T follicular helper cell (primary cell): ENCODE data around the gene LYRM4.

ENCODE experiments used
- DNase-seq: peaks from one replicate; pipeline ENCODE4 v3.0.0-alpha.2; 2020; ENCODE audit warnings: low read depth
- total RNA-seq, 2 experiments: gene quantifications; one replicate each; lab custom pipeline; 2026; lab: John Stamatoyannopoulos, UW

Gene LYRM4
- total RNA-seq = 14.7 to 39.8 reads per million in 2 experiments

- DNase-seq = peak; percentile 83
Observed at GRCh38 chr6:5260661-5261544, at the start of gene LYRM4, which contains the start of gene FARS2. Gene LYRM4, minus strand, starts transcription at chr6:5260950. Its CDS starts 217 bp downstream, at chr6:5260733. Gene FARS2, plus strand, starts transcription at chr6:5261513.

- DNase-seq = no peak
Observed at GRCh38 chr6:5308066-5308465, 47.3 kb upstream of the LYRM4 start.

DNA sequence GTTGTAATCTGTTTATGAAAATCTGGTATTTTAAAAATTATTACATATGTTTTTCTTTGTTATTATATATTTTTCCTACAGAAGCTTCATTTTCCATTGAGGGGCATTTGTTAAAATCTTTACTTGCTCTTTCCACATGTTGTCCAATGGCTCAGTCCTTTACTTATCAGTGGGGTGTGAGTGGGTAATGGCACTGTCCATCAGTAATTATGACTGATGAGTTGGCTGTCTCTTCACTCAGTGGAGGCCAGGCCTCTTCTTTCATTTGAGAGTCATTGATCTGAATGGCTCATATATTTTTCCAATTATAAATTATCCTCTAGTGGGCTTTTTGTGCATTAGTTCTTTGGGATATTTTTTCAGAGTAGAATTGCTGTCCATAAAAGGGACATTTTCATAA is 46.3 kb upstream of the LYRM4 start:
- DNase-seq = no peak

- no peak for DNase-seq
Observed at GRCh38 chr6:5305968-5306626, 45.3 kb upstream of the LYRM4 start.

GRCh38 chr6:5303682-5304081 is 42.9 kb upstream of the LYRM4 start:
- no peak for DNase-seq

- peak; percentile 56 for DNase-seq
Observed at GRCh38 chr6:5302995-5303622, 42.4 kb upstream of the LYRM4 start.

DNA sequence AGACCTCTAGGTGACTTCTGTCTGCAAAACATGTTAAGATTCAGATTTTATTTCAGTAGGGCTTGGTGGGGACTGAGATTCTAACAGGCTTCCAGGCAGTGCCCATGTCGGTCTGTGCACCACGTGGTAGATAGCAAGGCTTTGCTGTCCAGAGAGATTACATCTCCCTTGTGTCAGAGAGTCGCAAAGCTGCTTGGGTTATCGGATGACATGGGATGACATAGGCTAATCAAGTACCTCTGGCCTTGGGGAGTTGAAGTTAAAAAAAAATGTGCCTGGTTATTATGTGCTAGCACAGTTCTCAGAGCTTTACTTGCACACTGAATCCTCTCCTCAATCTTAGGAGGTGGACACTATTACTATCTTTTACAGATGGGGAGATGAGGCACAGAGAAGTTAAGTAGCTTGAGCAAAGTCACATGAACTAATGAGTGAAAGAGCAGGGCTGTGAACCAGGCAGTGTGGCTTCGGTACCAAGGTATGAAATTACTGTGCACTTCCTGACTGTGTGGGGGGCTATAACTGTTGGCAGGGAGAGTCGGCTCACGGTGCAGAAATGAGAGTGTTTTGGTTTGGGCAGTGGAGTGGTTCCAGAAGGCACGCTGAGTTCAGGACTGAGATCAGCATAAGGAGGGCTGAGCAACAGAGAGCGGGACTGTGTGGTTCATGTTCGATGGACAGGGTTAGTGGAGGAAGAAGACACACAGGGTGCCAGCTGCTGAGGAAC is 41.6 kb upstream of the LYRM4 start:
- no peak for DNase-seq

GRCh38 chr6:5300206-5300764 is 39.5 kb upstream of the LYRM4 start:
- DNase-seq = no peak

DNA sequence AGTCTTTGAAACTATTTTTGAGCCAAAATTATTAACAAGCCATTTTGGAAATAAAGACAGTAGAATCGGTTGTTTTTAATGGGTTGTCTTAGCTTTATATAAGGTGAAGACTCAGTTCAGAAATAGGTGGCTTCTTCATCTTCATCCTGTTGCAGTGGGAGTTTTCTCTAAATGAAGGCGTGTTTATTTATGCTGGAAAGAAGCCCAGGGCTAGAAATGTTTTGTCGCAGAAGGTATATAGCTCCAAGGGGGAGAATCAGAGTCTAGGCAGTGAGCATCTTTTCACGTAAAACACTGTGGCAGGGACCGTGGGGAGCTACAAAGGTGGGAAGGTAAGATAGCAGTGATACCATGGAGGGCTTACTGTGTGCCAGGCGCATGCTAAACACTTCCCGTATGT is 34.9 kb upstream of the LYRM4 start:
- no peak for DNase-seq

- no peak for DNase-seq
Observed at GRCh38 chr6:5294392-5295211, 33.9 kb upstream of the LYRM4 start.

GRCh38 chr6:5293692-5294091 is 32.9 kb upstream of the LYRM4 start:
- no peak for DNase-seq

- DNase-seq = no peak
Observed at GRCh38 chr6:5292154-5292553, 31.4 kb upstream of the LYRM4 start.

DNA sequence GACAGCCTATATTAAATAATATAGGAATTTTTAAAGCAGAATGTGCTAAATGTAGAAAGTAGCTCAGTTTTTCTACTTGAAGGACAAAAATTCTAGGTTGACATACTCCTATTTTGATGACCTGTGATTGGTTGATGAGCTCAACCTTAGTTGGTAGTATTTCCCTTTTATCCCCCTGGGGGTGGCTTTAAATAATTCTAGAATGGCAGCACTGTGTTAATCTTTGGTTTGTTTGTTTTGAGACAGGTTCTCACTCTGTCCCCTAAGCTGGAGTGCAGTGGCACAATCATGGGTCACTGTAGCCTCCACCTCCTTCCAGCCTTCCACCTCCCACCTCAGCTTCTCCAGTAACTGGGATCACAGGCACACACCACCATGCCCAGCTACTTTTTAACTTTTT is 29.8 kb upstream of the LYRM4 start:
- no peak for DNase-seq

DNA sequence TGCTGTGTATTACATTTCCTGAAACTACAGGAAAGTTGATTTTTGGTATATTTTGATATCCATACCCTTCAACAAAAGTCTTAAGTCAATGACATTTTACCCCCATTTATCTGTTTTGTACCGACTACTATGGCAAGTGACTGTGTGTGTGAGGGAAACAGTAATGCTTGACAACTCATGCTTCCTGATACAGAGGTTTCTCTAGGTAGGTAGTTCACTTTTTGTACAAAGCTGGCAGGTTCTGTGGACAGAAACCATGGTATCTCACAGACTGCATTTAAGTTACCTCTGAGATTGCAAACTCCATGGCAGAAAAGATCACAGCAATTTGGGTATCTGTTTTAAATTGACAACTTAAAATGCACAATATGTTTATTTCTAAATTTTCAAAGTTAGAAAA is 29.3 kb upstream of the LYRM4 start:
- DNase-seq = no peak

- DNase-seq = no peak
Observed at GRCh38 chr6:5287966-5288297, 27.2 kb upstream of the LYRM4 start.

DNA sequence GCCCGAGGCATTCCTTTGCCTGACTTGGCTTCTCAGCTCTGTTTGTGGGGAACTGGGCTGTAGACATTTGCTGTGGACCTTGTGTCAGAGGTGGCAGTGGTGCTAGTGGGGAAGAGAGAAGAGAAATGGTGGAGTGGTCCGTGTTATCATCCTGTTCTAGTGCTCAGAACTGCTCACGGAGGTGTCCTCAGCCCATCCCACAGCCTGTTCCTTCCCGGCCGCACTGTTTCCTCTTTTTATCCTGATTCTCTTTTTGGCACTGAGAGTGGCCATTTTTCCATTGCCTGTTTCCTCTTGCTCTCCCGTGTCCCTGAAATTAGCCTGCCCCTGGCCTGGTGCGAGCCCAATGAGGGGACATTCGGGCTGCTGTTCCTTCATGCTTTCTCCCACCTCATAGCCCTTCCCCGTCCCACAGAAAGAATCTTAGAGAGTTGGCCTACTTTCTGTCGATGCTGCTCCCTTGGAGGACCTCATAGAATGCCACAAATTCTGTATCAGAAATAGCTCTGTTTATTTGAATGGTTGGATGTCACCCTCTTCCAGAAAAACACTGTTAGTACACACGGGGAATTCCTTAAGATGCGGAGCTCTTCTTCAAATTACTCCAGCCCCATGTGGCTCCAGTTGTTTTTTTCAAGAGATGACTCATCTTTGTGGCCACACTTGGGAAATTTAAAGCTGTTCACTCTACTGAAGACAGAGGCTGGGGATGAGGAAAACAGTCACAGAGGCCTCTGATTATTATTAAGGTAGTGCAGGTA is 26.6 kb upstream of the LYRM4 start:
- no peak for DNase-seq

GRCh38 chr6:5286780-5287179 is 26.0 kb upstream of the LYRM4 start:
- DNase-seq = no peak

DNA sequence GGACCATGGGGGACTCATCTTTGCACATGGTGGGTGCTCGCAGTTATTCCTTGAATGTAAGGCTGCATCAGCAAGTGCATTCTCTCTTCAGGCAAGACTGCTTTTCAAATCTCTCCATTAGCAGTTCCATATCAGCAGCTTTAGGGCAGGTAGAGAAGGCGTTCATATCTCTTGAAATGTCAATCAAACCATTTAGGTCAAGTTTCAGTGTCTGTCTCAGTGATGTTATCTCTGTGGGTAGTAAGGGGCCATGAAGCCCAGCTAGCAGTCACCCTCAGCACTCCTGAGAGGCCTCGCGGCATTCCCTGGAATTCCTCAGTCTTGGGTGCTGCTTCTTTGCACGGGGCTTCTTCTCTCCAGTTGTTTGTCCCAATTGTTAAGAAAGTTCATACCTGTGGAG is 24.8 kb upstream of the LYRM4 start:
- no peak for DNase-seq

DNA sequence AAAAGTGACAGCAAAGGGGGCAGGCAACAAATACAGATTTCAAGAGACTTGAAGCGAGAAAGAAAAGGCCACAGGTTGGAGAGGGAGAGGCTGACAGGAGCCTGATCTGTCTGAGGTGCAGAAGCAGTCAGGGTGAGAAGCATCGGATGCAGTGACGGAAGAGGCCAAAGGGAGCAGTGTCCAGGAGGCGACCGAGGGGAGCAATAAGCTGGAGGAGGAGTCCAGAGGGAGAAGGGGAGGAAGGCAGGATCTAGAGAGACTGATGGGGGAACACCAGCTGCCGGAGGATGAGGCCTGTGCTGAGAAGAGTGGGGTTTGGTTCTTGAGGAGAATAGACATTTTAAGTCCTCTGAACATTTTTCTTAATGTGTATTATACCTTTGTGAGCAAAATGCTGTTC is 24.3 kb upstream of the LYRM4 start:
- no peak for DNase-seq

- no peak for DNase-seq
Observed at GRCh38 chr6:5282191-5282623, 21.5 kb upstream of the LYRM4 start.
